Measurements from ENCODE around the gene GPR3.

DNA sequence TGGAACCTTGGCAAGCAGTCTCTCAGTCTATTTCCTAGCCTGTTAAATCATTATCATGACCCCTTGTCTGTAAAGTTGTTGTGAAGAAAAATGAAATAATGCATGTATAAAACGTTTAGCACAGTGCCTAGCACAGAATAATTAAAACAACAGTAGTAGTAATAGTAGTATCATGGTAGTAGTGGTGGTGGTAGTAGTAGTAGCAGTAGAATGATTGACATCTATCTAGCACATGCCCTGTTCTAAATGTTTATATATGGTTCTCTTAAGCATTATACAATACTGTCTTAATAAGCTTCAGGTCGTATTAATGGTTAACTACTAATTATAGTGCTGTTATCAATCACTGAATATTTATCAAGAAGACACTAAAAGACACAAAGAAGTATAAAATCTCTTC is 46.7 kb downstream of the GPR3 start:
- TF ChIP-seq, protein P1, sequence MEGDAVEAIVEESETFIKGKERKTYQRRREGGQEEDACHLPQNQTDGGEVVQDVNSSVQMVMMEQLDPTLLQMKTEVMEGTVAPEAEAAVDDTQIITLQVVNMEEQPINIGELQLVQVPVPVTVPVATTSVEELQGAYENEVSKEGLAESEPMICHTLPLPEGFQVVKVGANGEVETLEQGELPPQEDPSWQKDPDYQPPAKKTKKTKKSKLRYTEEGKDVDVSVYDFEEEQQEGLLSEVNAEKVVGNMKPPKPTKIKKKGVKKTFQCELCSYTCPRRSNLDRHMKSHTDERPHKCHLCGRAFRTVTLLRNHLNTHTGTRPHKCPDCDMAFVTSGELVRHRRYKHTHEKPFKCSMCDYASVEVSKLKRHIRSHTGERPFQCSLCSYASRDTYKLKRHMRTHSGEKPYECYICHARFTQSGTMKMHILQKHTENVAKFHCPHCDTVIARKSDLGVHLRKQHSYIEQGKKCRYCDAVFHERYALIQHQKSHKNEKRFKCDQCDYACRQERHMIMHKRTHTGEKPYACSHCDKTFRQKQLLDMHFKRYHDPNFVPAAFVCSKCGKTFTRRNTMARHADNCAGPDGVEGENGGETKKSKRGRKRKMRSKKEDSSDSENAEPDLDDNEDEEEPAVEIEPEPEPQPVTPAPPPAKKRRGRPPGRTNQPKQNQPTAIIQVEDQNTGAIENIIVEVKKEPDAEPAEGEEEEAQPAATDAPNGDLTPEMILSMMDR (IDR thresholded peaks at IDR 0.05): no peak
- TF ChIP-seq POLR2A (IDR thresholded peaks at IDR 0.05): no peak
